Left lung (tissue), 10 donors: Measurements from ENCODE around the gene MMP14. TPM values are rescaled to one million over a fixed set of nuclear protein-coding genes. Genes with fewer than 3 reads are reported as not detected.
A peak's percentile ranks its signal among the peaks of the same experiment; 100 is the strongest.
"Not testable (repeated sequence)": the region's sequence is repeated elsewhere in the genome, so short reads cannot be mapped to it uniquely, and the experiment has no call there.

Experiments used
- ATAC-seq: fragments of 200-7000 bp; cut with Tn5 transposase; one replicate; pipeline ENCODE4 v1.9.1; 2020; ENCODE audit warnings: moderate library complexity
- DNase-seq, 4 donors: peaks; one replicate each; pipeline ENCODE4 v3.0.0-alpha.2; 2013 to 2020
- H3K27ac ChIP-seq, 2 donors: fragments of 200-600 bp; sonication (generic) in 1 of 2; one replicate each; pipeline versions ENCODE4 v1.5.0 to v1.8.0; 2020 to 2021
- H3K27me3 ChIP-seq, 2 donors: fragments of 200-600 bp; sonication (generic) in 1 of 2; one replicate each; pipeline versions ENCODE4 v1.5.0 to v1.8.0; 2020 to 2021
- H3K36me3 ChIP-seq, 2 donors: fragments of 200-600 bp; sonication (generic) in 1 of 2; one replicate each; pipeline versions ENCODE4 v1.5.0 to v1.8.0; 2020 to 2021
- H3K4me1 ChIP-seq, 2 donors: fragments of 200-600 bp; one replicate each; pipeline ENCODE4 v1.8.0; 2021
- H3K4me3 ChIP-seq, 2 donors: fragments of 200-600 bp; sonication (generic) in 1 of 2; one replicate each; pipeline versions ENCODE4 v1.5.0 to v1.8.0; 2020 to 2021; ENCODE audit warnings: mild to moderate bottlenecking in 1 of 2
- H3K9me3 ChIP-seq, 2 donors: fragments of 200-600 bp; sonication (generic) in 1 of 2; one replicate each; pipeline versions ENCODE4 v1.5.0 to v1.8.0; 2020 to 2021
- intact Hi-C, 2 donors: fragments of 100-400 bp; cut with DNase I; formaldehyde crosslinking; loops; one replicate each; pipeline versions ENCODE4 v1.11.2 to v1.14.2; 2022
- polyA plus RNA-seq, 6 donors: library from polyadenylated mRNA; unstranded; fragments of 120-200 nt; gene quantifications; one replicate each; pipeline ENCODE4 v1.2.1, GENCODE V29; 2013; ENCODE audit not compliant: insufficient read length in 6 of 6
- total RNA-seq, 2 donors: library from RNA; stranded (reverse); fragmentation: NEBNext Ultra II Directional; extraction: Animal tissue kit (Norgen Biotek cat#: 25700); gene quantifications; one replicate each; pipeline ENCODE4 v1.2.1, GENCODE V29; 2021
- TF ChIP-seq, protein P1 (sequence below), 2 donors: fragments of 200-600 bp; sonication (generic) in 1 of 2; IDR thresholded peaks; one replicate each; pipeline versions ENCODE4 v1.5.0 to v1.8.0; 2021; ENCODE audit warnings: antibody characterized with exemption in 2 of 2
- donor health status: DM: no; HTN: yes; CAD: no.
- donor health status: DM: no; HTN: no; CAD: no.

MMP14 gene
- total and polyA plus RNA-seq, 8 donors = 169 to 225 (median 195) TPM

- intact Hi-C loops = loop anchor here in 1 of 2 donors (5.0 kb wide), 1 partner anchor 36 kb away; no protein-coding TSS in a partner anchor
- Histone ChIP-seq H3K4me1 (peaks cover 15 to 72% of the 10 kb centered on the region in 2 donors), H3K4me3 (no peak overlapping the region), H3K27ac (no peak overlapping the region), H3K36me3 (no peaks in the 10 kb centered on the region), H3K9me3 (no peaks in the 10 kb centered on the region), H3K27me3 (no peaks in the 10 kb centered on the region)
- ATAC-seq = no peak
- TF ChIP-seq, protein P1, sequence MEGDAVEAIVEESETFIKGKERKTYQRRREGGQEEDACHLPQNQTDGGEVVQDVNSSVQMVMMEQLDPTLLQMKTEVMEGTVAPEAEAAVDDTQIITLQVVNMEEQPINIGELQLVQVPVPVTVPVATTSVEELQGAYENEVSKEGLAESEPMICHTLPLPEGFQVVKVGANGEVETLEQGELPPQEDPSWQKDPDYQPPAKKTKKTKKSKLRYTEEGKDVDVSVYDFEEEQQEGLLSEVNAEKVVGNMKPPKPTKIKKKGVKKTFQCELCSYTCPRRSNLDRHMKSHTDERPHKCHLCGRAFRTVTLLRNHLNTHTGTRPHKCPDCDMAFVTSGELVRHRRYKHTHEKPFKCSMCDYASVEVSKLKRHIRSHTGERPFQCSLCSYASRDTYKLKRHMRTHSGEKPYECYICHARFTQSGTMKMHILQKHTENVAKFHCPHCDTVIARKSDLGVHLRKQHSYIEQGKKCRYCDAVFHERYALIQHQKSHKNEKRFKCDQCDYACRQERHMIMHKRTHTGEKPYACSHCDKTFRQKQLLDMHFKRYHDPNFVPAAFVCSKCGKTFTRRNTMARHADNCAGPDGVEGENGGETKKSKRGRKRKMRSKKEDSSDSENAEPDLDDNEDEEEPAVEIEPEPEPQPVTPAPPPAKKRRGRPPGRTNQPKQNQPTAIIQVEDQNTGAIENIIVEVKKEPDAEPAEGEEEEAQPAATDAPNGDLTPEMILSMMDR (IDR thresholded peaks at IDR 0.05) = no peak
- no peak for DNase-seq
Measured at GRCh38 chr14:22821193-22822015, 15.0 kb upstream of the MMP14 start.

DNA sequence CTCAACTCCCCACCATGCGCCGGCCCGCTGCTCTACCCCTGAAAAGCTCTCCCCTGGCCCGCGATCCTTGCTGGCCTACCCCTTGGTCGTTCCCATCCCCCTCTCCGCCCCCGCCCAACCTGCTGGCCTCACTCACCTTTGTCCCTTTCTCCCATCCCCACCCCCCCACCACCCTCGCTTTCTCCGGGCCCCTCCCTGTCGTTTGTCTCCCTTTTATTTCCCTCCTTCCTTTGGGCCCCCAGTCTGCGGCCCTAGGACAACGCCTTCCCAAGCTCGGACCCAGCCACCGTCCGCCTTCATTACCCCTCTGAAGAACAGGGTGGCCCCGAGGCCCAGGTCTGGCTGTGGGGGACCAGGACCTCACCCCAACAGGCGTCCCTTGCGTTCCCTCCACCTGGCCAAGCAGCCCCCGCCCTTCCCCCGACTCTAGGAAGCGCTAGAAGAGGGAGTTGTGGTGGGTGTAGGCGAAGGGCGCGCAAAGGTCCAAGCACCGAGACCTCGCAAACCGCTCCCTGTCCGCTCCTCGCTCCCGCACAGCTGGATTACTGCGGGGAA, 14.3 kb upstream of the MMP14 start:
- peak in 1 of 4 donors; percentile 78 for DNase-seq
- Histone ChIP-seq H3K9me3 (no peaks in the 10 kb centered on the region), H3K27ac (peak overlapping the region; percentile 33 to 80), H3K27me3 (no peaks in the 10 kb centered on the region), H3K36me3 (no peaks in the 10 kb centered on the region), H3K4me1 (peaks cover 15 to 65% of the 10 kb centered on the region in 2 donors), H3K4me3 (peak overlapping the region; percentile 6 to 51)
- intact Hi-C loops = loop anchor here in 1 of 2 donors (5.0 kb wide), 1 partner anchor 35 kb away; no protein-coding TSS in a partner anchor
- ATAC-seq = no peak
- TF ChIP-seq, protein P1 (IDR thresholded peaks at IDR 0.05) = no peak

- H3K36me3 ChIP-seq = no peaks in the 10 kb centered on the region
- H3K4me3 ChIP-seq = peak overlapping the region; percentile 6 to 51
- no peaks in the 10 kb centered on the region for H3K9me3 ChIP-seq
- ATAC-seq = peak; percentile 75
- intact Hi-C loops = loop anchor here in 1 of 2 donors (5.0 kb wide), 1 partner anchor 35 kb away; no protein-coding TSS in a partner anchor
- peak overlapping the region; percentile 33 to 80 for H3K27ac ChIP-seq
- H3K27me3 ChIP-seq = no peaks in the 10 kb centered on the region
- H3K4me1 ChIP-seq = peaks cover 15 to 60% of the 10 kb centered on the region in 2 donors
- peak; percentile 81 to 93 (median 88) for DNase-seq
- TF ChIP-seq, protein P1 (IDR thresholded peaks at IDR 0.05) = peak; percentile 73 to 86
Measured at GRCh38 chr14:22822571-22823098, 13.8 kb upstream of the MMP14 start.

- ATAC-seq (no peak), DNase-seq (peak in 1 of 4 donors; percentile 53)
- Histone ChIP-seq H3K9me3 (no peaks in the 10 kb centered on the region), H3K27ac (peak overlapping the region in 1 of 2 donors; percentile 80), H3K4me1 (peaks cover 3 to 43% of the 10 kb centered on the region in 2 donors), H3K36me3 (no peaks in the 10 kb centered on the region), H3K4me3 (no peak overlapping the region), H3K27me3 (no peaks in the 10 kb centered on the region)
- TF ChIP-seq, protein P1 (IDR thresholded peaks at IDR 0.05) = no peak
- intact Hi-C loops = loop anchor here in 1 of 2 donors (5.0 kb wide), 1 partner anchor 32 kb away; no protein-coding TSS in a partner anchor
Measured at GRCh38 chr14:22824711-22825359, 11.6 kb upstream of the MMP14 start.

DNA sequence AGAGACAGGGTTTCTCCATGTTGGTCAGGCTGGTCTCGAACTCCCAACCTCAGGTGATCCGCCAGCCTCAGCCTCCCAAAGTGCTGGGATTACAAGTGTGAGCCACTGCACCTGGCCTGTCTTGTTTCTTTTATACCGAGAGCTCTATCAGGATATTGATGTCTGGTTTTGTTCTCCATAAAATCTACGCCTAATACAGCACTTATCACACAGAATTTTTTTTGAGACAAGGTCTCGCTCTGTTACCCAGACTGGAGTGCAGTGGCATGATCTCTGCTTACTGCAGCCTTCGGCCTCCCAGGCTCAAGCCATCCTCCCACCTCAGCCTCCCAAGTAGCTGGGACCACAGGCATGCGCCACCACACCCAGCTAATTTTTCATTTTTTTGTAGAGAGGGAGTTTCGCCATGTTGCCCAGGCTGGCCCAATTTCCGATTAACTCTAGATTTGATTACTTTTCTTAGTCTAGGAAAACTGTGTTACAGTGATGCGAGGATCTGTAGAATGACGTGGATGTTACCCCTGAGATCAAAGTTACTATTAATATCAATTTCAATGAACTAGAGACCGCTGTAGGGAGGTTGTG, 7.2 kb upstream of the MMP14 start:
- ATAC-seq, intact Hi-C loops, H3K9me3 ChIP-seq, H3K27me3 ChIP-seq: not testable (repeated sequence)
- H3K4me3 ChIP-seq = peak overlapping the region; percentile 80 to 91
- H3K36me3 ChIP-seq = peaks cover 0 to 19% of the 10 kb centered on the region in 2 donors
- H3K4me1 ChIP-seq = peaks cover 9 to 30% of the 10 kb centered on the region in 2 donors
- peak overlapping the region; percentile 46 to 82 for H3K27ac ChIP-seq
- peak in 1 of 4 donors; percentile 9 for DNase-seq
